ENCODE results near the gene STX3.

Gene STX3

GRCh38 chr11:59773083-59773440 lies 17.9 kb downstream of the STX3 start:
- H4K20me1 ChIP-seq (ENCODE audit: insufficient read depth, low read length) = no peaks in the 10 kb centered on the region
- no peak overlapping the region for H3K9ac ChIP-seq (ENCODE audit: low read length)
- H3K27me3 ChIP-seq (ENCODE audit: low read depth, low read length) = no peaks in the 10 kb centered on the region
- H3K9me3 ChIP-seq (ENCODE audit: insufficient read depth, low read length) = no peaks in the 10 kb centered on the region
- H3K4me3 ChIP-seq (ENCODE audit: low read length) = no peak overlapping the region
- no peaks in the 10 kb centered on the region for H3K36me3 ChIP-seq (replicated peaks; ENCODE audit: low read depth, low read length)
- H3K4me2 ChIP-seq (ENCODE audit: low read length) = peak overlapping the region; percentile 63; the same call in 1 of the 2 replicates
- no peak for TF ChIP-seq CTCF (IDR thresholded peaks at IDR 0.05; ENCODE audit: low read depth, low read length)
- no peak for TF ChIP-seq EZH2phosphoT487 (IDR thresholded peaks at IDR 0.05; ENCODE audit: low read depth)
- no peak overlapping the region for H2AFZ ChIP-seq (ENCODE audit: low read depth, low read length)
- H3K79me2 ChIP-seq (ENCODE audit: low read length) = no peaks in the 10 kb centered on the region
- H3K27ac ChIP-seq (ENCODE audit: low read length) = no peak overlapping the region
- peaks cover 17% of the 10 kb centered on the region for H3K4me1 ChIP-seq (ENCODE audit: low read length)

- Histone ChIP-seq H3K27ac (ENCODE audit: low read length) (no peak overlapping the region), H3K9ac (ENCODE audit: low read length) (no peak overlapping the region), H3K79me2 (ENCODE audit: low read length) (no peaks in the 10 kb centered on the region), H2AFZ (ENCODE audit: low read depth, low read length) (no peak overlapping the region), H4K20me1 (ENCODE audit: insufficient read depth, low read length) (no peaks in the 10 kb centered on the region), H3K36me3 (replicated peaks; ENCODE audit: low read depth, low read length) (no peaks in the 10 kb centered on the region), H3K4me1 (ENCODE audit: low read length) (peaks cover 17% of the 10 kb centered on the region), H3K9me3 (ENCODE audit: insufficient read depth, low read length) (no peaks in the 10 kb centered on the region), H3K27me3 (ENCODE audit: low read depth, low read length) (no peaks in the 10 kb centered on the region), H3K4me2 (ENCODE audit: low read length) (no peak overlapping the region), H3K4me3 (ENCODE audit: low read length) (no peak overlapping the region)
- TF ChIP-seq CTCF (IDR thresholded peaks at IDR 0.05; ENCODE audit: low read depth, low read length) (no peak), EZH2phosphoT487 (IDR thresholded peaks at IDR 0.05; ENCODE audit: low read depth) (no peak)
These were observed 21.3 kb downstream of the STX3 start for GRCh38 chr11:59776210-59777066.

GRCh38 chr11:59777104-59777503 lies 21.9 kb downstream of the STX3 start:
- H2AFZ ChIP-seq (ENCODE audit: low read depth, low read length) = no peak overlapping the region
- H4K20me1 ChIP-seq (ENCODE audit: insufficient read depth, low read length) = no peaks in the 10 kb centered on the region
- peaks cover under 1% of the 10 kb centered on the region for H3K36me3 ChIP-seq (replicated peaks; ENCODE audit: low read depth, low read length)
- no peaks in the 10 kb centered on the region for H3K79me2 ChIP-seq (ENCODE audit: low read length)
- H3K4me2 ChIP-seq (ENCODE audit: low read length) = no peak overlapping the region
- no peak overlapping the region for H3K27ac ChIP-seq (ENCODE audit: low read length)
- no peak overlapping the region for H3K4me3 ChIP-seq (ENCODE audit: low read length)
- H3K9me3 ChIP-seq (ENCODE audit: insufficient read depth, low read length) = no peaks in the 10 kb centered on the region
- TF ChIP-seq EZH2phosphoT487 (IDR thresholded peaks at IDR 0.05; ENCODE audit: low read depth) (no peak), CTCF (IDR thresholded peaks at IDR 0.05; ENCODE audit: low read depth, low read length) (no peak)
- H3K27me3 ChIP-seq (ENCODE audit: low read depth, low read length) = no peaks in the 10 kb centered on the region
- H3K4me1 ChIP-seq (ENCODE audit: low read length) = peaks cover 10% of the 10 kb centered on the region
- H3K9ac ChIP-seq (ENCODE audit: low read length) = no peak overlapping the region

- no peak overlapping the region for H3K4me2 ChIP-seq (ENCODE audit: low read length)
- no peaks in the 10 kb centered on the region for H4K20me1 ChIP-seq (ENCODE audit: insufficient read depth, low read length)
- no peak overlapping the region for H3K4me3 ChIP-seq (ENCODE audit: low read length)
- H3K4me1 ChIP-seq (ENCODE audit: low read length) = no peaks in the 10 kb centered on the region
- H3K27ac ChIP-seq (ENCODE audit: low read length) = no peak overlapping the region
- no peaks in the 10 kb centered on the region for H3K27me3 ChIP-seq (ENCODE audit: low read depth, low read length)
- H2AFZ ChIP-seq (ENCODE audit: low read depth, low read length) = no peak overlapping the region
- H3K9ac ChIP-seq (ENCODE audit: low read length) = no peak overlapping the region
- H3K9me3 ChIP-seq (ENCODE audit: insufficient read depth, low read length) = no peaks in the 10 kb centered on the region
- no peak for TF ChIP-seq CTCF (IDR thresholded peaks at IDR 0.05; ENCODE audit: low read depth, low read length)
- TF ChIP-seq EZH2phosphoT487 (IDR thresholded peaks at IDR 0.05; ENCODE audit: low read depth) = no peak
- peaks cover 3% of the 10 kb centered on the region for H3K36me3 ChIP-seq (replicated peaks; ENCODE audit: low read depth, low read length)
- no peaks in the 10 kb centered on the region for H3K79me2 ChIP-seq (ENCODE audit: low read length)
These were observed 22.9 kb downstream of the STX3 start for GRCh38 chr11:59778122-59778521.

Data from OCI-LY3 (cell line).